MM.1S (cell line): ENCODE data around the gene BDKRB1.

Experiments used
- EZH2 ChIP-seq: fragments of 300-600 bp; sonication (generic); optimal IDR thresholded peaks from 2 replicates; pipeline ENCODE3; 2017; ENCODE audit warnings: low read depth, mild to moderate bottlenecking, antibody characterized with exemption, low read length, mixed read lengths
- EZH2phosphoT487 ChIP-seq: fragments of 300-600 bp; sonication (generic); IDR thresholded peaks from 2 replicates; pipeline ENCODE4 v1.6.1; 2018; ENCODE audit warnings: antibody characterized with exemption, low read length
- TF ChIP-seq, protein P1 (sequence below): fragments of 300-600 bp; sonication (generic); IDR thresholded peaks from 2 replicates; pipeline ENCODE4 v1.5.1; 2016; ENCODE audit warnings: antibody characterized with exemption, low read length, mixed read lengths

DNA sequence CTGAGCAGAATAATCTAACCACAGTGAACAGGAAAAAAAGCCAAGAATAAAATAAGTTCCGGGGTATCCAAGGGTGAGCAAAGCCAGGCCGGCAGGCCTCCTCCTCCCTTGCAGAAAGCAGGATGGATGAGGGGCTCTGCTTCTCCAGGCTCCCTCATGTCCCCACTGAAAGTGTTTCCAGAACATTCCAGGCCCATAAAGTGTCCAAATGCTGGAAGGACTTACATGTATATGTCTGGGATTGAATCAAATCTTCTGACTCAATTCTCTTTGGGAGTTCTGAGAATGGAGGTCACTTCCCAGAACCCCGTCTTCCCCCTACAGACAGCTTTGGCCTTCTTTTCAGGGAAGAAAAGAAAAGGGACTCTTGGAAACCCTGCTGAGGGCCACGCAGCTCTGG is 25.0 kb upstream of the BDKRB1 start:
- TF ChIP-seq, protein P1, sequence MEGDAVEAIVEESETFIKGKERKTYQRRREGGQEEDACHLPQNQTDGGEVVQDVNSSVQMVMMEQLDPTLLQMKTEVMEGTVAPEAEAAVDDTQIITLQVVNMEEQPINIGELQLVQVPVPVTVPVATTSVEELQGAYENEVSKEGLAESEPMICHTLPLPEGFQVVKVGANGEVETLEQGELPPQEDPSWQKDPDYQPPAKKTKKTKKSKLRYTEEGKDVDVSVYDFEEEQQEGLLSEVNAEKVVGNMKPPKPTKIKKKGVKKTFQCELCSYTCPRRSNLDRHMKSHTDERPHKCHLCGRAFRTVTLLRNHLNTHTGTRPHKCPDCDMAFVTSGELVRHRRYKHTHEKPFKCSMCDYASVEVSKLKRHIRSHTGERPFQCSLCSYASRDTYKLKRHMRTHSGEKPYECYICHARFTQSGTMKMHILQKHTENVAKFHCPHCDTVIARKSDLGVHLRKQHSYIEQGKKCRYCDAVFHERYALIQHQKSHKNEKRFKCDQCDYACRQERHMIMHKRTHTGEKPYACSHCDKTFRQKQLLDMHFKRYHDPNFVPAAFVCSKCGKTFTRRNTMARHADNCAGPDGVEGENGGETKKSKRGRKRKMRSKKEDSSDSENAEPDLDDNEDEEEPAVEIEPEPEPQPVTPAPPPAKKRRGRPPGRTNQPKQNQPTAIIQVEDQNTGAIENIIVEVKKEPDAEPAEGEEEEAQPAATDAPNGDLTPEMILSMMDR: no peak
- TF ChIP-seq EZH2 (no peak), EZH2phosphoT487 (no peak)
